ENCODE results near the gene OVCA2.

The OVCA2 gene

DNA sequence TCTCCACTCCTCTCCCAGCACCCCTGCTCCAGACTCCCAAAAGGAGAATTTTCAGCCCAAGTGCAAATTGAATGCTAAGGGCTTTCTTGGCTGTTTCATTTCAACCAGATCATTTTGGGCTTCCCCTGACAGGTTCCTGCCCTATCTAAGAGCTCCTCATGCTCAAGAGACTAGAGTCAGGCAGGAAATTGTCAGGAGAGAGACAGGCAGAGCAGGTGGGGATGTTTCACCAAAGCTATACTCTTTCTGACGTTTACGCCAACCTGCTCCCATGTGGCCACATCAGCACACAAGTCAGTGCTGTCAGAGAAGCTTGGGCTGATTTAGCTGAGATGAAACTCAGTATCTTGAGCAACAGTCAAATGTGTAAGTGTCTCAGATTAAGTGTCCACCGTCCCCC, 44.5 kb downstream of the OVCA2 start:
- in situ Hi-C loops (cut with HindIII; ENCODE audit: low sequenced_read_pairs): loop anchor here (5.0 to 25.0 kb wide), 2 partner anchors 56 to 176 kb away; no protein-coding TSS in a partner anchor
- no peak overlapping the region for H3K4me3 ChIP-seq (ENCODE audit: low read depth, low read length)
- no peak for DNase-seq (ENCODE audit: low read depth)
- TF ChIP-seq, protein P1, sequence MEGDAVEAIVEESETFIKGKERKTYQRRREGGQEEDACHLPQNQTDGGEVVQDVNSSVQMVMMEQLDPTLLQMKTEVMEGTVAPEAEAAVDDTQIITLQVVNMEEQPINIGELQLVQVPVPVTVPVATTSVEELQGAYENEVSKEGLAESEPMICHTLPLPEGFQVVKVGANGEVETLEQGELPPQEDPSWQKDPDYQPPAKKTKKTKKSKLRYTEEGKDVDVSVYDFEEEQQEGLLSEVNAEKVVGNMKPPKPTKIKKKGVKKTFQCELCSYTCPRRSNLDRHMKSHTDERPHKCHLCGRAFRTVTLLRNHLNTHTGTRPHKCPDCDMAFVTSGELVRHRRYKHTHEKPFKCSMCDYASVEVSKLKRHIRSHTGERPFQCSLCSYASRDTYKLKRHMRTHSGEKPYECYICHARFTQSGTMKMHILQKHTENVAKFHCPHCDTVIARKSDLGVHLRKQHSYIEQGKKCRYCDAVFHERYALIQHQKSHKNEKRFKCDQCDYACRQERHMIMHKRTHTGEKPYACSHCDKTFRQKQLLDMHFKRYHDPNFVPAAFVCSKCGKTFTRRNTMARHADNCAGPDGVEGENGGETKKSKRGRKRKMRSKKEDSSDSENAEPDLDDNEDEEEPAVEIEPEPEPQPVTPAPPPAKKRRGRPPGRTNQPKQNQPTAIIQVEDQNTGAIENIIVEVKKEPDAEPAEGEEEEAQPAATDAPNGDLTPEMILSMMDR (IDR thresholded peaks at IDR 0.05; ENCODE audit: low read depth, low read length, missing control alignments): no peak

DNA sequence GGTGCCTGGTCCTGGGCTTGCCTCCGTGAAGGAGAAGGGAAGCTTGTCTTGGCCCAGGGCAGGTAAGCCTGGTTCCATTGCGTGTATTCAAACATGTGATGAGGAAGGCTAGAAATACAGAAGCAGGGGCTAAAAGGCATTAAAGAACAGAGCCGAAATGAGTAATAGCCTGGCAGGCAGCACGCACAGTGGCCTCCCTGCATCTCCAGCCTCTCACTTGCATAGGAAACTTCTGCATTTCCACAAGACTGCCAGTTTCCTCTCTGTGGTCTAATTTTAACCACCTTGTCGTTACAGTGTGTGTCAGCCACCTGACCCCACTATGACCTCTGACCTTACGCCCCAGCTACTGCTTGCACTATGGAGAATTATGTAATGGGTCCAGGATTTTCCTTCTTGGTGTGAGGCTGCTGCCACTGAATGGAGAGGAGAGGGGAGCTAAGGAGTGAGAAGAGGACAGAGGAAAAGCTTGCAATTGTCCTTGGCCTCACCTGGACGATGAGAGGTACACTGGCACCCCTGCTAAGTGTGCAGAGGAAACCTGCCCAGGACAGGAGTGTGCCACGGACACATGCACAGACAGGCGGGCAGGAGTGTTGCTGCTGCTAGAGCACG, 45.9 kb downstream of the OVCA2 start:
- DNase-seq (ENCODE audit: low read depth): no peak
- in situ Hi-C loops (cut with HindIII; ENCODE audit: low sequenced_read_pairs): loop anchor here (5.0 to 25.0 kb wide), 2 partner anchors 55 to 175 kb away; no protein-coding TSS in a partner anchor
- no peak overlapping the region for H3K4me3 ChIP-seq (ENCODE audit: low read depth, low read length)
- TF ChIP-seq, protein P1 (IDR thresholded peaks at IDR 0.05; ENCODE audit: low read depth, low read length, missing control alignments): no peak

DNA sequence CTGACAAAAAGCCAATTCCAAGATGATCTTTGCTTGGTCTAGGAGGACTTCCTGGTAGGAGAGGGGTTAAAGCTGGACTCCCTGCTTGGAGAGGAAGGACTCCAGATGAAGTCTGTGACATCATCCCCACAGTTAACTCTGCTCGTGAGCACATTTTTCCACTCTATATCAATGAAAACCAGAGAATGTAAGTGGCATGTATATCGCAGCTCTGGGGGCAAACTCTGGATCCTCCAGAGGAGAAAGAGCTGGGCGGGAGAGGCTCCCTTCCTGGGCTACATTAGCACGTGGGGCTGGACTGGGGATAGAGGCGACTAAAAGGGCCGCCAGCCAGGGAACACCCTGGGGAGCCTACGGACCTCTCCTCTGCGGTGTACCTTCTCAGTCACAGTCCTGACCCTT, 47.2 kb downstream of the OVCA2 start:
- in situ Hi-C loops (cut with HindIII; ENCODE audit: low sequenced_read_pairs): loop anchor here (5.0 to 25.0 kb wide), 2 partner anchors 53 to 173 kb away; no protein-coding TSS in a partner anchor
- TF ChIP-seq, protein P1 (IDR thresholded peaks at IDR 0.05; ENCODE audit: low read depth, low read length, missing control alignments): no peak
- DNase-seq (ENCODE audit: low read depth): no peak
- no peak overlapping the region for H3K4me3 ChIP-seq (ENCODE audit: low read depth, low read length)

DNA sequence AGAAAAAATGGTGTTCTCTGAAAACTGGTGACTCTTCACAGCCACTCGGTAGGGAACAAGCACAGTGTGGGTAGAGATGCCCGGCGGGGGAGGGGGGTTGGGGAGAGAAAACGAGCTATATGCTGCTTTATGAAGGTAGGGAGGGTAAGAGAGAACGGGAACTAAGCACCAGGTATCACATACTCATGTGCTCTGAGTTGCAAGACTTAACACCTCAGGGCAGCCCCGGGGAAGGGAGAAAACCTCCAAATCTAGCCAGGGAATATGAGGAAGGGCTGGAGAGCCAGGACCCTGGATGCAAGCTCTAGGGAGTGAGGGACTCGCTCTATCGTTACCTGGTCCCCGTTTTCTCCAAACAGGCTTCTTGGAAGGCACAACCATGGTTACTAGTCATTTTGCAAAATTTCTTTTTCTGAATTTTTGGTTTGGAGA, 48.4 kb downstream of the OVCA2 start:
- no peak overlapping the region for H3K4me3 ChIP-seq (ENCODE audit: low read depth, low read length)
- DNase-seq (ENCODE audit: low read depth): no peak
- TF ChIP-seq, protein P1 (IDR thresholded peaks at IDR 0.05; ENCODE audit: low read depth, low read length, missing control alignments): no peak
- in situ Hi-C loops (cut with HindIII; ENCODE audit: low sequenced_read_pairs): loop anchor here (25.0 kb wide), 1 partner anchor 172 kb away; no protein-coding TSS in a partner anchor

DNA sequence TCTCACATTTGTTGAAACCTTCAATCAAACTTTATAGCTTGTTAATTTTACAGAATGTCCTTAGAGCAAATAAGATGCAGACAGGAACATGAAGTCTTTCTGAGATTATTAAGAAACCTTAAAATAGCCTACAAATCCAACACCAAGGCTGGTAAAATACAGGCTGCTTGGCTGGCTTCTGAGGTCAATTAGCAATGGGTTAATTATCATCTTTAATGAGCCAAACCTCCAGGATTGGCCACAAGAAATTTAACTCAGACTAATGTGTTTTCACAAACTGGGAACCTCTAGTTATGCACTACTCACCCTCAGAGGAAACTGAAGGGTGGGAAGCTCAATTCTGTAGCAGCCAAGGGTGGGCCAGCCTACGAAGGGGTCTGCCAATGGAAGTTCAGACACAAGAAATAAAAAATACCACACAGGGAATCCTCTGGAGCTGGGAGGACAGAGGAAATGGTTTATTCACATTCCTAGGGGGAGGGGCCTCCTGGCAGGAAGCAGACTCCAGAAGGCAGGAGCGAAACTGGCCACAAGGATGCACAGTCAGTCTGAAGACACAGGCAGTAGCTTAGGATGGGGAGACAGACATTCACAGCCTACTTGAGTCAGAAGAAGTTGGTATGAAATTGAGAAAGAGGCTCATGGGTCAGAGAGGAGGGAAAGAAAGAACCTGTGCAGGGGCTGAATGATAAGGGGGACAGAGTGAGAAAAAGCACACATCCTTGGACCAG, 49.1 kb downstream of the OVCA2 start:
- H3K4me3 ChIP-seq (ENCODE audit: low read depth, low read length): no peak overlapping the region
- DNase-seq (ENCODE audit: low read depth): peak; percentile 90

DNA sequence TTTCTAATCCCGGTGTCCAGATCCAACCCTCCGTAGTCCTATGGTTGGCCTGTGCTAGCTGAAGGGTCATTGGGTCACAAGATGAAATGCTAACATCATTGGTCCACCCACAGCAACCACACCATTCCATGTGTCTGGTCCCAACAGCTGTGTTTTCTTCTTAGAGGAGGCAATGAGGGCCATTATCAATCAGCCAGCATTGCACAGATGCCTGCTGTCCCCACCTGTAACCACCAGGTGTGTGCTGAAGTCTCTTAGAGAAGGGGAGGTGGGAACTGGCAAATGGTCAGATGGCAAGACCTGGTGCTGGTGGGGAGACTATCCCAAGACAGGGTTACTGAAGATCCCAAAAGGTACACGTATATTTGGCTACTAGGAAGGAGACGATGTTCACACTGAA, 50.4 kb downstream of the OVCA2 start:
- in situ Hi-C loops (cut with HindIII; ENCODE audit: low sequenced_read_pairs): loop anchor here (25.0 kb wide), 1 partner anchor 170 kb away; no protein-coding TSS in a partner anchor

More for the DNA sequence above, 49.1 kb downstream of the OVCA2 start:
- in situ Hi-C loops (cut with HindIII; ENCODE audit: low sequenced_read_pairs): loop anchor here (25.0 kb wide), 1 partner anchor 171 kb away; no protein-coding TSS in a partner anchor
- TF ChIP-seq, protein P1 (IDR thresholded peaks at IDR 0.05; ENCODE audit: low read depth, low read length, missing control alignments): peak; percentile 64

More for the DNA sequence above, 50.4 kb downstream of the OVCA2 start:
- H3K4me3 ChIP-seq (ENCODE audit: low read depth, low read length): no peak overlapping the region
- TF ChIP-seq, protein P1 (IDR thresholded peaks at IDR 0.05; ENCODE audit: low read depth, low read length, missing control alignments): no peak
- no peak for DNase-seq (ENCODE audit: low read depth)
